MCF 10A (cell line): ENCODE results near the gene IL20RA. TPM values are rescaled to one million over a fixed set of nuclear protein-coding genes. Genes with fewer than 3 reads are reported as not detected.

Experiments used
- BruUV-seq: library from RNA; stranded (reverse); fragments of 400-500 nt; replicated peaks from 2 replicates; lab custom pipeline; 2021; lab: Mats Ljungman, UMichigan
- CTCF ChIA-PET: fragments of 300-600 bp; sonication (Branson Sonifier 250); formaldehyde crosslinking; extraction: SDS; loops from one replicate; lab custom pipeline; 2021; ENCODE audit warnings: antibody characterized with exemption, inconsistent platforms; lab: Yijun Ruan, JAX
- POLR2A ChIA-PET: fragments of 300-600, 350-650 bp; sonication (Branson Sonifier 250); formaldehyde crosslinking; extraction: SDS; loops from one replicate; lab custom pipeline; 2020; ENCODE audit warnings: antibody characterized with exemption, inconsistent platforms; lab: Yijun Ruan, JAX
- DNase-seq: peaks from one replicate; pipeline ENCODE4 v3.0.0-alpha.2; 2018; ENCODE audit not compliant: unreplicated experiment
- H3K27ac Mint-ChIP-seq: one replicate; pipeline ENCODE4 v1.8.0; 2022; ENCODE audit warnings: mild to moderate bottlenecking, low read depth, mixed read lengths; ENCODE audit not compliant: unreplicated experiment
- H3K27me3 Mint-ChIP-seq: one replicate; pipeline ENCODE4 v1.8.0; 2022; ENCODE audit warnings: mixed read lengths; ENCODE audit not compliant: insufficient read depth, unreplicated experiment
- H3K36me3 Mint-ChIP-seq: one replicate; pipeline ENCODE4 v1.8.0; 2022; ENCODE audit warnings: mild to moderate bottlenecking, moderate library complexity, mixed read lengths; ENCODE audit not compliant: insufficient read depth, unreplicated experiment
- H3K4me1 Mint-ChIP-seq: one replicate; pipeline ENCODE4 v1.8.0; 2022; ENCODE audit warnings: mixed read lengths; ENCODE audit not compliant: insufficient read depth, unreplicated experiment
- H3K4me3 Mint-ChIP-seq: one replicate; pipeline ENCODE4 v1.8.0; 2022; ENCODE audit warnings: mild to moderate bottlenecking, moderate library complexity, mixed read lengths; ENCODE audit not compliant: unreplicated experiment
- H3K9me3 Mint-ChIP-seq: one replicate; pipeline ENCODE4 v1.8.0; 2022; ENCODE audit warnings: mixed read lengths; ENCODE audit not compliant: unreplicated experiment
- CTCF ChIP-seq: fragments of 200-600 bp; IDR thresholded peaks from one replicate; pipeline ENCODE4 v1.8.0; 2022; ENCODE audit warnings: antibody characterized with exemption, mild to moderate bottlenecking; ENCODE audit not compliant: unreplicated experiment
- intact Hi-C: fragments of 100-400 bp; cut with micrococcal nuclease; formaldehyde crosslinking; loops from 2 replicates; pipeline ENCODE4 v1.14.1; 2022
- total RNA-seq: library from RNA; stranded (reverse); gene quantifications from 2 replicates; pipeline ENCODE4 v1.2.3, GENCODE V29; 2022

The IL20RA gene
- total RNA-seq, 1 experiment from 2014 or later, result 0.23 TPM

GRCh38 chr6:136989571-136990241 is 55.1 kb downstream of the IL20RA start:
- BruUV-seq, result no TSS peak
- Mint-ChIP-seq H3K9me3 (no peaks in the 10 kb centered on the region), H3K27me3 (peaks cover 18% of the 10 kb centered on the region), H3K4me3 (peak overlapping the region; percentile 43), H3K4me1 (peaks cover 10% of the 10 kb centered on the region), H3K27ac (no peak overlapping the region), H3K36me3 (no peaks in the 10 kb centered on the region)
- no peak for TF ChIP-seq CTCF
- DNase-seq, result no peak
- POLR2A ChIA-PET, result interaction anchor here (0.6 to 1.1 kb wide), 3 partner anchors 11 to 24 kb away, joined by 3 read pairs; no protein-coding TSS in a partner anchor
- CTCF ChIA-PET, result interaction anchor here (0.7 to 1.5 kb wide), 5 partner anchors 19 to 358 kb away, joined by 3 to 5 read pairs (median 3); no protein-coding TSS in a partner anchor
- intact Hi-C loops, result no loop called here

- no peak overlapping the region for H3K27ac Mint-ChIP-seq
- peaks cover 15% of the 10 kb centered on the region for H3K4me1 Mint-ChIP-seq
- no peak overlapping the region for H3K4me3 Mint-ChIP-seq
- intact Hi-C loops, result no loop called here
- H3K27me3 Mint-ChIP-seq, result peaks cover 18% of the 10 kb centered on the region
- H3K9me3 Mint-ChIP-seq, result no peaks in the 10 kb centered on the region
- POLR2A ChIA-PET, result interaction anchor here (0.6 to 1.8 kb wide), 3 partner anchors 15 to 620 kb away, joined by 3 to 5 read pairs (median 3); no protein-coding TSS in a partner anchor
- no peak for TF ChIP-seq CTCF
- no TSS peak for BruUV-seq
- CTCF ChIA-PET, result no interaction called here
- H3K36me3 Mint-ChIP-seq, result no peaks in the 10 kb centered on the region
- DNase-seq, result no peak
These were observed 57.2 kb downstream of the IL20RA start for GRCh38 chr6:136987526-136987925.

GRCh38 chr6:136985502-136985901 is 59.3 kb downstream of the IL20RA start:
- CTCF ChIA-PET, result no interaction called here
- BruUV-seq, result no TSS peak

More at GRCh38 chr6:136985502-136985901, 59.3 kb downstream of the IL20RA start:
- intact Hi-C loops, result no loop called here
- no peaks in the 10 kb centered on the region for H3K9me3 Mint-ChIP-seq
- H3K27ac Mint-ChIP-seq, result no peak overlapping the region
- H3K4me3 Mint-ChIP-seq, result no peak overlapping the region
- no peak for DNase-seq
- peaks cover 11% of the 10 kb centered on the region for H3K4me1 Mint-ChIP-seq
- no peaks in the 10 kb centered on the region for H3K36me3 Mint-ChIP-seq
- no peak for TF ChIP-seq CTCF
- POLR2A ChIA-PET, result no interaction called here
- peaks cover 18% of the 10 kb centered on the region for H3K27me3 Mint-ChIP-seq
